ENCODE measurements around the gene ARHGAP33. TPM values are rescaled to one million over a fixed set of nuclear protein-coding genes. Genes with fewer than 3 reads are reported as not detected.

The ARHGAP33 gene
- total RNA-seq, 1 donor from 2014 or later, result 1.0 TPM

DNA sequence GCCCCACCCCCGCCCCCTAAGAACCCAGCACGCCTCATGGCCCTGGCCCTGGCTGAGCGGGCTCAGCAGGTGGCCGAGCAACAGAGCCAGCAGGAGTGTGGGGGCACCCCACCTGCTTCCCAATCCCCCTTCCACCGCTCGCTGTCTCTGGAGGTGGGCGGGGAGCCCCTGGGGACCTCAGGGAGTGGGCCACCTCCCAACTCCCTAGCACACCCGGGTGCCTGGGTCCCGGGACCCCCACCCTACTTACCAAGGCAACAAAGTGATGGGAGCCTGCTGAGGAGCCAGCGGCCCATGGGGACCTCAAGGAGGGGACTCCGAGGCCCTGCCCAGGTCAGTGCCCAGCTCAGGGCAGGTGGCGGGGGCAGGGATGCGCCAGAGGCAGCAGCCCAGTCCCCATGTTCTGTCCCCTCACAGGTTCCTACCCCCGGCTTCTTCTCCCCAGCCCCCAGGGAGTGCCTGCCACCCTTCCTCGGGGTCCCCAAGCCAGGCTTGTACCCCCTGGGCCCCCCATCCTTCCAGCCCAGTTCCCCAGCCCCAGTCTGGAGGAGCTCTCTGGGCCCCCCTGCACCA, 11.9 kb downstream of the ARHGAP33 start:
- Histone ChIP-seq H3K9ac (ENCODE audit: low read depth in 1 of 3, low read length in 3 of 3) (no peak overlapping the region), H3K27me3 (ENCODE audit: control insufficient read depth in 3 of 3, insufficient read depth in 3 of 3, low read length in 3 of 3) (no peaks in the 10 kb centered on the region), H3K9me3 (ENCODE audit: control insufficient read depth in 3 of 3, low read length in 3 of 3) (no peaks in the 10 kb centered on the region), H3K4me1 (ENCODE audit: control insufficient read depth in 3 of 3, insufficient read depth in 3 of 3, low read length in 3 of 3) (no peaks in the 10 kb centered on the region), H3K36me3 (ENCODE audit: control insufficient read depth in 3 of 3, insufficient read depth in 3 of 3, low read length in 3 of 3) (peaks cover under 1 to 5% (median 2%) of the 10 kb centered on the region in 3 donors), H3K27ac (ENCODE audit: low read depth, low read length) (no peak overlapping the region), H3K4me3 (ENCODE audit: low read length in 3 of 3) (no peak overlapping the region)

DNA sequence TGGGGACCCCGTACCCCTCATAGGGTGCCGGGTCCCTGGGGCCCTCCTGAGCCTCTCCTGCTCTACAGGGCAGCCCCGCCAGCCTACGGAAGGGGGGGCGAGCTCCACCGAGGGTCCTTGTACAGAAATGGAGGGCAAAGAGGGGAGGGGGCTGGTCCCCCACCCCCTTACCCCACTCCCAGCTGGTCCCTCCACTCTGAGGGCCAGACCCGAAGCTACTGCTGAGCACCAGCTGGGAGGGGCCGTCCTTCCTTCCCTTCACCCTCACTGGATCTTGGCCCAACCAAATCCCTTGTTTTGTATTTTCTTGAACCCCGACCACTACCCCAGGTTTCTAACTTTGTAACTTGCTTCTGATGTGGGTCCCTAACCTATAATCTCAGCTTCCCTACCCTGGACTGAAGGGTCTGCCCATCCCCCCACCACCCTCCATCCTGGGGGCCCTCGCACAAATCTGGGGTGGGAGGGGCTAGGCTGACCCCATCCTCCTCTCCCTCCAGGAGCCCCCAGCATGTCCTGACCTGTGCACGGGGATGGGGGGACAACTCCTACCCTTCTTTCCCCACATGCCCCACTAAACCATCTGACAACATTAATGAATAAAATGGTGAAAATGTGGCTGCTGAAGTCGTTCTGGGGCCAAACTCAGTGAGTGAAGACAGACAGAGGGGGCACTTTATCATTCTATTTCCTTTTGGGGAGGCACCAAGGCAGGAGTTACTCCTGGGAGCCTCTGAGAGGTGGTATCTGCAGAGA, 13.0 kb downstream of the ARHGAP33 start:
- no peaks in the 10 kb centered on the region for H3K9me3 ChIP-seq (ENCODE audit: control insufficient read depth in 3 of 3, low read length in 3 of 3)
- no peaks in the 10 kb centered on the region for H3K4me1 ChIP-seq (ENCODE audit: control insufficient read depth in 3 of 3, insufficient read depth in 3 of 3, low read length in 3 of 3)

GRCh38 chr19:35789195-35789977, 14.0 kb downstream of the ARHGAP33 start:
- Histone ChIP-seq H3K4me1 (ENCODE audit: control insufficient read depth in 3 of 3, insufficient read depth in 3 of 3, low read length in 3 of 3) (no peaks in the 10 kb centered on the region), H3K27ac (ENCODE audit: low read depth, low read length) (no peak overlapping the region), H3K27me3 (ENCODE audit: control insufficient read depth in 3 of 3, insufficient read depth in 3 of 3, low read length in 3 of 3) (no peaks in the 10 kb centered on the region), H3K36me3 (ENCODE audit: control insufficient read depth in 3 of 3, insufficient read depth in 3 of 3, low read length in 3 of 3) (peaks cover 0 to 5% (median 2%) of the 10 kb centered on the region in 3 donors), H3K4me3 (ENCODE audit: low read length in 3 of 3) (no peak overlapping the region), H3K9me3 (ENCODE audit: control insufficient read depth in 3 of 3, low read length in 3 of 3) (no peaks in the 10 kb centered on the region), H3K9ac (ENCODE audit: low read depth in 1 of 3, low read length in 3 of 3) (no peak overlapping the region)

More for the DNA sequence above, 13.0 kb downstream of the ARHGAP33 start:
- peaks cover 0 to 5% (median 2%) of the 10 kb centered on the region in 3 donors for H3K36me3 ChIP-seq (ENCODE audit: control insufficient read depth in 3 of 3, insufficient read depth in 3 of 3, low read length in 3 of 3)
- H3K4me3 ChIP-seq (ENCODE audit: low read length in 3 of 3), result no peak overlapping the region
- H3K27me3 ChIP-seq (ENCODE audit: control insufficient read depth in 3 of 3, insufficient read depth in 3 of 3, low read length in 3 of 3), result no peaks in the 10 kb centered on the region
- no peak overlapping the region for H3K27ac ChIP-seq (ENCODE audit: low read depth, low read length)
- no peak overlapping the region for H3K9ac ChIP-seq (ENCODE audit: low read depth in 1 of 3, low read length in 3 of 3)

DNA sequence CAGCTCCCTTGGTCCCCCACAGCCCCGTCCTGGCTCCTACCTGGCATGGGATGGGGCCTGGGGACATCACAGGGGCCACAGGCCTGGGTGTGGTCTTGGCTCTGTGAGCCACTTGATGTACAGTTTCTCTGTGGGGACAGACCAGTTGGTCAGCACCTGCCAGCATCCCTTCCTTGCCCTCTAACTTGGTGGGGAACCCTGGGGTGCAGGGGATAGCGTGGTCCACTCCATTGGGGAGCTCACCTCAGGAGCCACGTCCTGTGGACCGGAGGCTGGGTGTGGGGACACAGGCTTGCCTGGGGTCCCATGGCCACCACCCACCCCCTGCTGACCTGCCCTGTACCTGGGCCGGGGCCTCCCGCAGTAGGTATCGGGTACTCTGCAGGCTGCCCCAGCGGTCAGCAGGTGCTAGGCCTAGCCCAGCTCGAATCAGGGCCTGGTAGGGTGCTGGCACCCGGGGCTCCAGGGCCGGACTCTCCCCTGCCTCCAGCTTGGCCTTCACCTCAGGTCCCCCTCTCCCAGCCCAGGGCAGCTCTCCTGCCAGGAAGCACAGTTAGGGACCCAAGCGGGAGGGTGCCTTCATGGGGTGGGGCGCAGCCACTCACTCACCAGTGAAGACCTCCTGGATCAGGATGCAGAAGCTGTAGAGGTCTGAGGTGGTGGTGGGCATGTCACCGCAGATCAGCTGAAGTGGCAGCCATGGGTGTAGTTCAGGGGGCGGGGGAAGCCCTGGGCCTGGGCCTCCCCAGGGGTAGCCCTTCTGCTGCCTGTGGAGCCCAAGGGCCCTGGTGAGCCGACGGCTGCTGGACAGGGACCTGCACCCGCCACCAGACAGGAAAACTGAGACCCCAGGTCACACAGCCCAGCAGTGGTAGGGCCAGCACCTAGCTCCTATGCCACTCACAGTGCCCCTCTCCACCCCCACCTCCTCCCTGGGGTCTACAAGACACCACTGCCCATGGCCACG, 14.9 kb downstream of the ARHGAP33 start:
- H3K27me3 ChIP-seq (ENCODE audit: control insufficient read depth in 3 of 3, insufficient read depth in 3 of 3, low read length in 3 of 3), result peaks cover 0 to under 1% (median 0%) of the 10 kb centered on the region in 3 donors
- no peaks in the 10 kb centered on the region for H3K4me1 ChIP-seq (ENCODE audit: control insufficient read depth in 3 of 3, insufficient read depth in 3 of 3, low read length in 3 of 3)
- no peak overlapping the region for H3K9ac ChIP-seq (ENCODE audit: low read depth in 1 of 3, low read length in 3 of 3)
- H3K36me3 ChIP-seq (ENCODE audit: control insufficient read depth in 3 of 3, insufficient read depth in 3 of 3, low read length in 3 of 3), result peaks cover 0 to 5% (median 2%) of the 10 kb centered on the region in 3 donors
- H3K4me3 ChIP-seq (ENCODE audit: low read length in 3 of 3), result no peak overlapping the region
- H3K9me3 ChIP-seq (ENCODE audit: control insufficient read depth in 3 of 3, low read length in 3 of 3), result no peaks in the 10 kb centered on the region
- H3K27ac ChIP-seq (ENCODE audit: low read depth, low read length), result no peak overlapping the region

DNA sequence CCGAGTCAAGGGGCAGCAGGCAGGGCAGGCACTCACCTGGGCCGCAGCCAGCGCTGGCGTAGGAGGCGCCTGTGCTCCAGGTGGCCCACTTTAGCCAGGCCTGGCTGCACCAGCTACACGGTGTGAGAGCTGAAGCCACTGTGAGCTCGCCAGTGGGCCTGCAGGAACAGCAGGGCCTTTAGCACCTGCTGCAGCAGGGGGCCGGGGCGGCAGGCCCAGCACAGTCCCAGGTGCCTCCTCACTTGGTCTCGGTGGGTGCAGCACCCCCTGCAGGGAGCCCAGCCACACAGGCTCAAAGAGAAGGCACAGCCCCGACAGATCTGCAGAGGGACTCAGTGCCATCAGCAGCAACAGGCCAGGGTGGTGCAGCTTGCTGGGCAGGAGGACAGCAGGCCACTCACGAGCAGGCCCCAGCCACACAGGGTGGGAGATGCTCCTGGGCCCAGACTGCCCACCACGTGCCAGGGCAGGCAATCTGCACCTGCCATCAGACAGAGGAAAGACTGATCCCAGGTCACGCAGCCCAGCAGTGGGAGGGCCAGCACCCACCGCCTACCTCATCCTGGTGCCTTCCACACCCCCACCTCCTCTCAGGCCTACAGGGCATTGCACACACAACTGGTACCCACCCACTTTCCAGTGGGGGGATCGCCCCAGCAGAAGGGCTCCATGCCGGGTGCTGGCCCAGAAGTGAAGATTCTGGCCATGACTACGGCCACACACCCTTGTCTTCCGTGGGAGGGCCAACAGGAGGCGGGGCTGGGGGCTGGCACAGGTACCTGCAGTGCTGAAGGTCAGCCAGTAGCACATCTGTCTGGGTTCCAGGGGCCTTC, 15.8 kb downstream of the ARHGAP33 start:
- Histone ChIP-seq H3K9ac (ENCODE audit: low read depth in 1 of 3, low read length in 3 of 3) (no peak overlapping the region), H3K4me1 (ENCODE audit: control insufficient read depth in 3 of 3, insufficient read depth in 3 of 3, low read length in 3 of 3) (no peaks in the 10 kb centered on the region), H3K27ac (ENCODE audit: low read depth, low read length) (no peak overlapping the region), H3K4me3 (ENCODE audit: low read length in 3 of 3) (no peak overlapping the region), H3K27me3 (ENCODE audit: control insufficient read depth in 3 of 3, insufficient read depth in 3 of 3, low read length in 3 of 3) (peaks cover 0 to 4% (median 3%) of the 10 kb centered on the region in 3 donors), H3K9me3 (ENCODE audit: control insufficient read depth in 3 of 3, low read length in 3 of 3) (no peaks in the 10 kb centered on the region), H3K36me3 (ENCODE audit: control insufficient read depth in 3 of 3, insufficient read depth in 3 of 3, low read length in 3 of 3) (peaks cover 0 to under 1% (median 0%) of the 10 kb centered on the region in 3 donors)

DNA sequence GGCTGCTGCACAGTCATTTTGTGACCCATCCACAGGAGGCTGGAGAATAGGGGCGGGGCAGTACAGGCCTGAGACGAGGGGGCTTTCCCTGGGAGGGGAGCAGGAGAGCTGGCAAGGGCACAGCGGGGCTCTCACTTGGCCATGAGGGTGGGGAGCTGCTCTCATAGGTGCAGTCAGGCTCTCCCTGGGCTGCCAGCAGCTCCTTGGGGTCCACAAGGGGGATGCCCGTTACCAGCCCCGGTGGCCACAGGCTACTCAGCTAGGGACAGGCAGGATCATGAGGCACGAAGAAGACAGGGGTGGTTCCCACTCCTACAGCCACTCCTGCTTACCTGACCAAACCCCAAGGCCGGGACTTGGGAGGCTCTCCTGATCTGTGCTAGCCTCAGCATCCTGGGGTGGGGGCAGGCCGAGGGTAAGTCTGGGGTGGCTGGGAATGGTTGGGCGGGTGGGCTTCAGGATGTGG, 16.5 kb downstream of the ARHGAP33 start:
- no peaks in the 10 kb centered on the region for H3K36me3 ChIP-seq (ENCODE audit: control insufficient read depth in 3 of 3, insufficient read depth in 3 of 3, low read length in 3 of 3)
- peaks cover 5 to 11% (median 9%) of the 10 kb centered on the region in 3 donors for H3K27me3 ChIP-seq (ENCODE audit: control insufficient read depth in 3 of 3, insufficient read depth in 3 of 3, low read length in 3 of 3)
- H3K9ac ChIP-seq (ENCODE audit: low read depth in 1 of 3, low read length in 3 of 3), result no peak overlapping the region
- H3K27ac ChIP-seq (ENCODE audit: low read depth, low read length), result no peak overlapping the region
- H3K4me1 ChIP-seq (ENCODE audit: control insufficient read depth in 3 of 3, insufficient read depth in 3 of 3, low read length in 3 of 3), result no peaks in the 10 kb centered on the region
- H3K4me3 ChIP-seq (ENCODE audit: low read length in 3 of 3), result no peak overlapping the region
- H3K9me3 ChIP-seq (ENCODE audit: control insufficient read depth in 3 of 3, low read length in 3 of 3), result no peaks in the 10 kb centered on the region

DNA sequence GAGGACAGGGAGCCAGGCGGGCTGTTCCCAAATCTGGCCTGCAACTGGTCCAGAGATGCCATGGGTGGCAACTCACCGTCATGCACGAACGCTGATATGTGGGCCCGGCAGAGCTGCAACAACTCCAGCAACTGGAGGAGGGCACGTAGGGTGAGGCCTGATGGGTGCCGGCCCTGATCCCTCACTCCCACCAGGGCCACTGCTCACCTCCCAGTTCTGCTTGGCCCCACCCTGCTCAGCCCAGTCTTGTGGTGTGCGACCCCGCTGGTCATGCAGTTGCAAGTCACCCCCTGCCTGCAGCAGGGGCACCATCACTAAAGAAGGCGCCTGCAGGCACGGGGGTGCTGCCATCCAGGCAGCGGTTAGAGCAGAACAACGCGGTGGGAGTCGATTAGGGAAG, 16.9 kb downstream of the ARHGAP33 start:
- H3K9me3 ChIP-seq (ENCODE audit: control insufficient read depth in 3 of 3, low read length in 3 of 3), result no peaks in the 10 kb centered on the region
- H3K4me1 ChIP-seq (ENCODE audit: control insufficient read depth in 3 of 3, insufficient read depth in 3 of 3, low read length in 3 of 3), result no peaks in the 10 kb centered on the region
- no peaks in the 10 kb centered on the region for H3K36me3 ChIP-seq (ENCODE audit: control insufficient read depth in 3 of 3, insufficient read depth in 3 of 3, low read length in 3 of 3)
- H3K27ac ChIP-seq (ENCODE audit: low read depth, low read length), result no peak overlapping the region
- no peak overlapping the region for H3K4me3 ChIP-seq (ENCODE audit: low read length in 3 of 3)
- peaks cover 10 to 15% (median 13%) of the 10 kb centered on the region in 3 donors for H3K27me3 ChIP-seq (ENCODE audit: control insufficient read depth in 3 of 3, insufficient read depth in 3 of 3, low read length in 3 of 3)
- H3K9ac ChIP-seq (ENCODE audit: low read depth in 1 of 3, low read length in 3 of 3), result no peak overlapping the region

- no peak overlapping the region for H3K27ac ChIP-seq (ENCODE audit: low read depth, low read length)
- no peaks in the 10 kb centered on the region for H3K4me1 ChIP-seq (ENCODE audit: control insufficient read depth in 3 of 3, insufficient read depth in 3 of 3, low read length in 3 of 3)
- peaks cover 14 to 19% (median 17%) of the 10 kb centered on the region in 3 donors for H3K27me3 ChIP-seq (ENCODE audit: control insufficient read depth in 3 of 3, insufficient read depth in 3 of 3, low read length in 3 of 3)
- no peaks in the 10 kb centered on the region for H3K9me3 ChIP-seq (ENCODE audit: control insufficient read depth in 3 of 3, low read length in 3 of 3)
- no peaks in the 10 kb centered on the region for H3K36me3 ChIP-seq (ENCODE audit: control insufficient read depth in 3 of 3, insufficient read depth in 3 of 3, low read length in 3 of 3)
- no peak overlapping the region for H3K9ac ChIP-seq (ENCODE audit: low read depth in 1 of 3, low read length in 3 of 3)
- H3K4me3 ChIP-seq (ENCODE audit: low read length in 3 of 3), result no peak overlapping the region
These were observed 17.5 kb downstream of the ARHGAP33 start for GRCh38 chr19:35792888-35793287.

Data from skeletal muscle tissue (tissue), 4 donors.